ENCODE results near the gene KANSL3.

- TF ChIP-seq POLR2AphosphoS5 (IDR thresholded peaks at IDR 0.05; ENCODE audit: insufficient read depth, low read depth, low read length) (no peak), EZH2 (IDR thresholded peaks at IDR 0.05; ENCODE audit: borderline replicate concordance, low read depth, low read length, severe bottlenecking) (no peak), POLR2A (IDR thresholded peaks at IDR 0.05; ENCODE audit: low read depth, low read length) (no peak), CTCF (IDR thresholded peaks at IDR 0.05; ENCODE audit: extremely low read depth in 1 of 2, insufficient read depth in 1 of 2, low read depth in 1 of 2, low read length in 2 of 2) (no peak), FOS (IDR thresholded peaks at IDR 0.05; ENCODE audit: borderline replicate concordance, insufficient read depth, low read length) (no peak)
Measured at GRCh38 chr2:96546797-96547196, 91.3 kb downstream of the KANSL3 start.

Measured in endothelial cell of umbilical vein (primary cell).